Fibroblast of gingiva (primary cell): ENCODE results near the gene ARHGAP24.
"Not testable (repeated sequence)": the region's sequence is repeated elsewhere in the genome, so short reads cannot be mapped to it uniquely, and the experiment has no call there.

Experiments
- DNase-seq: peaks from one replicate; pipeline ENCODE4 v3.0.0-alpha.2; 2011; ENCODE audit warnings: low read depth

The ARHGAP24 gene

GRCh38 chr4:85963231-85963630 is 488.3 kb downstream of the ARHGAP24 start:
- DNase-seq: peak; percentile 27

DNA sequence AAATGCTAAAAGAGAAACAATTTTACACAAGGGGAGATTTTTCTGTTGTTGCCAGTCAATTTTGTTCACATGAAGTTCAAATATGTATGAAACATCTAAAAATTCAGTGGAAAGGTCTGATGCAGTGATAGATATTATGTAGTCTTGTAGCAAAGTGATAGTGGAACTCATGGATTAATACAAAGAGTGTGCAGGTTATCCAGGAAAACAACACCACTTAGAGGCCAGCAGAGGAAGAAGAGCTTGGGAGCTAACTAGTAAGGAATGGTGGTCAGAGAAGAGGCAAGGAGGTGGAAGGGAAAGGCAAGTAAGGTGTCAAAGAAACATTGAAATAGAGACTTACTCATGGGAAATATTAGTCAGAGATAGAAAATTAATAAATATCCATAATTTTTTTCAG is 489.3 kb downstream of the ARHGAP24 start:
- DNase-seq: no peak

DNA sequence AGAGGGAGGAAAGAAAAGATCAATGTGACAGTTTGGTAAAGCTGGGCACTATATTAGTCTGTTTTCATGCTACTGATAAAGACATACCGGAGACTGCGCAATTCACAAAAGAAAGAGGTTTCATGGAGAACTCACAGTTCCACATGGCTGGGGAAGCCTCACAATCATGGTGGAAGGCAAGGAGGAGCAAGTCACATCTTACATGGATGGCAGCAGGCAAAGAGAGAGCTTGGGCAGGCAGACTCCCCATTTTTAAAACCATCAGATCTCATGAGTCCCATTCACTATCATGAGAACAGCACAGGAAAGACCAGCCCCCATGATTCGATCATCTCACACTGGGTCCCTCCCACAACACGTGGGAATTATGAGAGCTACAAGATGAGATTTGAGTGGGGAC is 490.1 kb downstream of the ARHGAP24 start:
- not testable (repeated sequence) for DNase-seq

DNA sequence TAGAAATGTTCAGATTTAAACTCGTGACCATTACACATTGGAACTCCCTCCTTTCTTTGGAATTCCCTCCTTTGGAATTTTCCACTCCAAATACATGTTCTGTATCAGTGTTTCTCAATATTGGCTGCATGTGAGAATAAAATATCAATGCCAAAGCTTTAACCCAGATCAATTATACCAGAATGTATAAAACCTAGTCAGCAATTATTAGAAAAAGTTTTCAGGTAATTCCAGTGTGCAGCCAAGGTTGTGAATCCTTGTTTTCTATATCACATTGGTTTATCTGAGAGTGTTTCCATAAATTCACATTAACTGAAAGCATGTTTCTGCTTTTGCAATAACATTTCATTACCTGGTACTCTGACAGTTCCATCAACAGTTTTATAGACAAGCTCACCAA is 490.6 kb downstream of the ARHGAP24 start:
- no peak for DNase-seq

DNA sequence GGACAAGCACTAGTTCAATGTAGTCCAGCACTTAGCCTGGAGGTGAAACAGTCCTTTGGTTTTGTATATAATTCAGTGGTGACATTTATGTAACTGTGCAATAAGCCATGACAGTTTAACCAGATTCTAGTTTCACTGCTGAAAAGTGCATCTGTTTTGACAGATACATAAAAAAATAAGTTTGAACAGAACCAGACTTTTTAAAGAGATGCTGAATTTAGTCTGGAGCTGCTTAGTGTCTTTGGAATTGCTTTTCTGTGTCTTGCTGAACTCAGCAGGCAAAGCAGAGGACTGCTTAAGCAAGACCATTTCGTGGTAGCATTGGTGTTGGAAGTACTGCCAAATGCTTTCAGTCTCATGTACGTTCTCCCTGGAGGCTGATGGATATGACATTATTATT is 491.4 kb downstream of the ARHGAP24 start:
- peak; percentile 42 for DNase-seq

DNA sequence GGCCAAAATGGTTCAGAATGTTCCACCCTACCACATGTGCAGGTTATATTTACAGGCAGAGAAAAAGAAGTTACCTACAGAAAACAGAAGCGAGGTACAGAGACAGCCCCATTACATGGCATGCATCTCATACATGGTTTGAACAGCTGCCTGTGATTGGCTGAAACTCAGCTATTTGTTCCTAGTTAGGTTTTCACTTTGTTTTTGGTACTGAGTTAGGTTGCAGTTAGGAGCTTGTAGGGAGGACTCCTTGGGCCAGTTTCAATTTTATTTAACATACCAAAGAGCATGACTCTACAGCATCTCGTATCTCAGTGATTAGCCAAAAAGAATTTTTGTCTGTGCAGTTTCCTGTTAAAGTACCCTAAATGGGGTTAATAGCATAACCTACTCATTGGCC is 492.9 kb downstream of the ARHGAP24 start:
- peak; percentile 10 for DNase-seq

DNA sequence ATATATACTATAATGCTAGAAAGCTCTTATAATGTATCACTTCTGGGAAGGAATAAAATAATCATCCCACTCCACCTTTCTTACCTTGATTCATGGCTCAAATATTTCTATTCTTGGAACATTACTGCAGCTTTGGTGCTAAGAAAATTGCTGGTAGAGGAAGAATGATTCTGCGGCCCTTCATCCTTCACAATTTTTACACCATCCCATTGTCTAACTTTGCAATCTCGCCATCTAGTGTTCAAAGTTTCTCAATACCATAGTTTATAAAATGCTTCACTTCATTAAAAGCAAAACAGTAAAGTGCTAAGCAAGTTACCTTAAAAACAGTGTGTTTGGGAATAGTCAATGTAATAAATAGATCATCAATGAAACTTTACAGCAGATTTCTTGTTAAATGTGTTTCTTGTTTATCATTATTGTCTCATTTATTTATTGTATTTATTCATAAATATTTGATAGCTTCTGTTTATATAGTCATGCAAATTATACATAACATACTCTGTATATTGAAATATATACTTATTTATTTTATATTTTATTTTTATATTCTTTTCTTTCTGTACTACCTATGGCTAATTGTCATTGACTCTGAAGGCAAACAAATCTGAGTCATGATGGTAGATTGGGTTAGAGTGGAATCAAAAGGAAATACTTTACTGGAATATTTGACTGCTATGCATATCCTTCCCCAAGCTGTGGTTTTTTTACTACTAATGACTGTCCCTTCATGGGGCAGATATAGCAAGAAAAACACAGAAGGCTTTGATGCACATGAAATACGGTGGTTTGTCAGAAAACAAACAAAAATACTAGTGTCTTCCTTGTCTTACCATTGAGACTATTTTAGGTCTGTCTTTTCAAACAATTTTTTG is 494.2 kb downstream of the ARHGAP24 start:
- peak; percentile 39 for DNase-seq

GRCh38 chr4:85970535-85970934 is 495.6 kb downstream of the ARHGAP24 start:
- no peak for DNase-seq

DNA sequence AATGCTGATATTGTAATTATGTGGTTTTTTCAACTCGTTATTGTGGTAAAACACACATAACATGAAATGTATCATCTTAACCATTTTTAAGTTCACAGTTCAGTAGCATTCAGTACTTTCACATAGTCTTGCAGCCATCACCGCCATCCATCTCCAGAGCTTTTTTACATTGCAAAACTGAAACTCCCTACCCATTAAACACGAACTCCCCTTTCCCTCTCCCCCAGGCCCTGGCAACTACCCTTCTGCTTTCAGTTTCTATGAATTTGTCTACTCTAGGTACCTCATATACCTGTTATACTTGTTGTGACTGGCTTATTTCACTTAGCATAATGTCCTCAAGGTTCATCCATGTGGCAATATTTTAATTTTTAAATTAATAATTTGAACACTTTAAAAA is 504.3 kb downstream of the ARHGAP24 start:
- DNase-seq: no peak

DNA sequence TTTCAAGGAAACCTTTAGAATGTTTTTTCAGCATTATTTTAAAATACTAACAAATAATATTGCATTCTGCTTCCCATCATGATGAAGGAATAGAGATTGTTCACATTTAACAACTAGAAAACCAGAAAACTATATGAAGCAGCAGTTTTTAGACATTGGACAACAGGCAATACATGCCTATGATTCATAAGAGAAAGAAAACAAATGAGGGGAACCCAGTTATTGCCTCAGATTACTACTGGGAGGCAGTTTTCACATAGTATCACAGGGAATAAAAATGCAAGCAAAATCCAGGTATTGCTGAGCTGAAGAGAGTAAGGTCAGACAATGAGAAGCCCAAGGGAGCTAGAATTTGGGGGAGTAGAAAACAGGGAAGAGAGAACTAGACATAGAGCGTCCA is 511.3 kb downstream of the ARHGAP24 start:
- DNase-seq: no peak

DNA sequence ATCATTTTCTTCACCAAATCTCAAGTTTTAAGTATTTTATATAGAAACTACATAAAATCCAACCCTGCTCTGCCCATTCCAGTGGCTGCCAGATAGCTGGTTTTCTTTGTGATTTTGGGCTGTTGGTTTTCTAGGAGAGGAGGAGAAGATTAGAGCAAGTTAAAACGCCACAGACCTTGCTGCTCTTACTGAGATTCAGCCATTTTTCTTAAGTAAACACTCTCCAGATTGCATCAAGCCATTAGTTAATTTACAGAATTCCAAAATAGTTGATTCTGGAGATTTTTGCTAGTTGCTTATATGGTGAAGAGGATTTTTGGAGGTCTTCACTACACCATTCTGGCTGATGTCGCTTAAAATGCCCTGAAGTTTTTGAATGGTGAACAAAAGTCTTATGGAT is 518.7 kb downstream of the ARHGAP24 start:
- no peak for DNase-seq

GRCh38 chr4:85994576-85994975 is 519.6 kb downstream of the ARHGAP24 start:
- DNase-seq: no peak

DNA sequence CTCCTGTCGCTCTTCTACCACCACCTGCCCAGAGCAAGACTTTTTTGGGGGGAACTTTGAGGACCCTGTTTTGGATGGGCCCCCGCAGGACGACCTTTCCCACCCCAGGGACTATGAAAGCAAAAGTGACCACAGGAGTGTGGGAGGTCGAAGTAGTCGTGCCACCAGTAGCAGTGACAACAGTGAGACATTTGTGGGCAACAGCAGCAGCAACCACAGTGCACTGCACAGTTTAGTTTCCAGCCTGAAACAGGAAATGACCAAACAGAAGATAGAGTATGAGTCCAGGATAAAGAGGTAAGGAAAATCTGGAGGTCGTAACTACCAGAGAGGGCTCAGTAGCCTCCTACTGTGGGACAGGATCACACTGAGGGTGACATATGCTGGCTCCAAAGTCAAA is 520.4 kb downstream of the ARHGAP24 start:
- no peak for DNase-seq

DNA sequence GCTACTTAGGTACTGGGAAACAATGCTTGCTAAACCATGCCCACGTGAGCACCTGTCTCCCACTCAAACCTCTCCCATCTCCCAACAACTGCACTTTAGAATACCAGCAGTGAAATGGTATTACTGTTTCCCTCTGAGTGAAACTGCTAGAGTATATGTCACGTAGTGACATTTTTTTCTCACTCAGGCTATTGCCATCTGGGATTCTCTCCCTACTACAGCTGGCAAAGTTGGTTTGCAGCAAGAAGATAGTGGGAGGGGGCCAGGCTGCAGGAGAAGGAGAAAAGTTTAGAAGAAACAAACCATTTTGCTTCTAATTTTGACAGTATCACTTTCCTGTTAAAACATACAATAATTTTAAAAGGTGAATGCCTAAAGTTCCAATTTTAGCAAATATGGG is 526.6 kb downstream of the ARHGAP24 start:
- no peak for DNase-seq

GRCh38 chr4:86004030-86004429 is 529.1 kb downstream of the ARHGAP24 start:
- DNase-seq: no peak

GRCh38 chr4:86006057-86006456 is 531.1 kb downstream of the ARHGAP24 start:
- DNase-seq: no peak

- no peak for DNase-seq
Measured at GRCh38 chr4:86007042-86007441, 532.1 kb downstream of the ARHGAP24 start.

GRCh38 chr4:86011117-86011516 is 536.2 kb downstream of the ARHGAP24 start:
- DNase-seq: peak; percentile 96

- no peak for DNase-seq
Measured at GRCh38 chr4:86013621-86014020, 538.7 kb downstream of the ARHGAP24 start.

DNA sequence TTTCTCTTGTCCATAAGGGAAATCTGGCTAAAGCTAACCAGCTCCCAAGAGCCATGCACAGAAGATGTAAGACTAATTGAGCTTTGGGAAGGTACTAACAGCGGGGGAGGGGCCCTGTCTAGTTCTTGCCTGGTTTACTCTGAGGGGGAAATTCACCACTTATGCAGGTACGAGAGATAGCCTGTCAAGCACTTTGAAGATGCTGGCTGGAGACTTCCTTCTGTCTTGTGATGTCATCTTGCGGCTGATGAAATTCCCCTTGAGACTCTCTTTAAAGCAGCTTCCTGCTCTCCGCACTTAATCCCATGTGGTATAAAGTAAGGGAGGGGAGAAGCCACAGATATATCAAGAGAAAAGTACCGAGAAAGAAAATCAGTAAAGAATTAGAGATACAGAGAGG is 539.6 kb downstream of the ARHGAP24 start:
- DNase-seq: no peak

- DNase-seq: no peak
Measured at GRCh38 chr4:86015412-86016350, 540.7 kb downstream of the ARHGAP24 start.

DNA sequence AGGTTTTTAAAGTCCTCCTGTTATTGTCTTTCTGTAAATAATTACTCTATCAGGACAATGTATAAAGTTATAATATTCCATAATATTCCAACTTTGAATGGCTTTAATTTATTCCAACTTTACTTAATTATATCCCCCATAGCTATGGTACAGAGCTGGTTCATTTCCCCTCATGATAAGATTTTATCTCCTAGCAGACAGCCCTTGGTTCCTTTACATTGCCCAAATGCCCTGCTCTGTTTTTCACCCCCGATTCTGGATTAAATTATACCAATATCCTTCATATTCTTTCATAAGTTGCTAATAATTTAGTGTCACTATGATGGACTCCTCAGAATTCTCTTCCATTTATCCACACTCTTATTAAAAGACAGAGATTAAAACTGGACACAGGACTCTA is 544.4 kb downstream of the ARHGAP24 start:
- no peak for DNase-seq

GRCh38 chr4:86019906-86020305 is 545.0 kb downstream of the ARHGAP24 start:
- DNase-seq: no peak
